GM19193 (cell line): ENCODE results near the gene ARRB2.

Source experiments
- POLR2A ChIP-seq: IDR thresholded peaks from 4 replicates; pipeline ENCODE4 v1.6.1; 2011; ENCODE audit not compliant: insufficient read depth, insufficient read length; ENCODE audit errors: extremely low read depth

The ARRB2 gene

GRCh38 chr17:4719146-4719545, 8.7 kb downstream of the ARRB2 start:
- TF ChIP-seq POLR2A, result no peak

DNA sequence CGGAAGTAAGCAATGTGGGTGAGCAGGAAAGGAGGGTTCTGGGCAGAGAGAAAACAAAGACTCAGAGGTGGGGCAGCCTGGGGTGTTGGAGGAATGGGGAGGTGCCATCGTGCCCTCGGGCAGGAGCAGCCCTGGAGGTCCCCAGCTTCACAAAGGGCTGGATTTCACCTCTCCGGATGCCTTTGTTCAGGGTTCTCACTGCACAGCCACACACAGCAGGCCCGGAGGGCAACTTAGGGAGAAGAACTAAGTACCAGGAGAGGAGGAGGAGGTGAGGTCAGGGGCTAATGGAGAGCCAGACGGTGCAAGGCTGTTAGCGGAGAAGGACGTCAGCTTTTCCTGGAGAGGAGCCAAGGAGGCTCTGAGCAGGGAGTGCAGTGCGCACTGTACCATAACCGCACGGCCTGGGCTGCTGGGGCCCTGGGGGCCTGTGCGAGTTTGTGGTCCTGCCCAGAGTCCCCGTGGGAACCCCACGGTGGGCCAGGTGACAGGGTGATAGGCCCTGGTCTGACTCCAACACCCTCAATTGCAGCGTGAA, 9.3 kb downstream of the ARRB2 start:
- TF ChIP-seq POLR2A, result no peak

- no peak for TF ChIP-seq POLR2A
Measured at GRCh38 chr17:4720787-4721186, 10.4 kb downstream of the ARRB2 start.

- TF ChIP-seq POLR2A, result no peak
Measured at GRCh38 chr17:4721203-4722135, 11.0 kb downstream of the ARRB2 start.

DNA sequence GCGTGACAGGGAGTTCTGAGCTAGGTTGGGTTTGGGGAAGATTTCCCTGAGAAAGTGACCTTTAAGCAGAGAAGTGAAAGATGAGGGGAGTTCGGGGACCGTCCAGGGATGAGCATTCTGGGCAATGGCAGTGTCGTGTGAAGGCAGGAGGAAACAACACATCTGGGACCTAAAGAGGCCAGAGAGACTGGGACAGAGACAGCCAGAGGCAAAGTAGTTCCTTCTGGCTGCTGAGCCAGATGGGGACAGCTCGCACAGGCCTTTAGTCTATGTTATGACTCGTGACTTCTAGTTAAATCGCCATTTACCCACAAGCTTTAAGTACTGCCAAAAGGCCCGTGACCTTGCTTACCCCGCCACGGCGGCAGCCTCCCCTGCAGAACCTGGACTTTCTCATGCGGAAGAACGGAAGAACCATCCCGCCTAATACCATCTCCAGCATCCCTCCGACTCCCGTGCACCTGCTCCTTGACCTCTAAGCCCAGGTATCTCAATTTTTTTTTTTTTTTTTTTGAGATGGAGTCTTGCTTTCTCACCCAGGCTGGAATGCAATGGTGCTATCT, 12.3 kb downstream of the ARRB2 start:
- TF ChIP-seq POLR2A, result no peak

DNA sequence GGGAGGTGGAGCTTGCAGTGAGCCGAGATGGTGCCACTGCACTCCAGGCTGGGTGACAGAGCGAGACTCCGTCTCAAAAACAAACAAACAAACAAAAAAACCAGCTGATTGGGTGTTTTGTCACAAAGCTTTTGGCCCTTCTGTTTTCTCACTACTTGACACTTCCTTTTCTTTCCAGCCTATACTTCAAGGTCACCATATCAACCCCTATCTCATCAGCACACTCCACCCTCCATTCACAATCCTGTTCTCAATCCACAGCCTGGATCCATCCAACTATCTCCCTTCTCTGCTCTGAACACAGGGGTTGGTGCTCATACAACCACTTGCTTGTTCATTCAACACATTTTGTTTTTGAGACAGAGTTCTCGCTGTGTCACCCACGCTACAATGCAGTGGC, 14.2 kb downstream of the ARRB2 start:
- no peak for TF ChIP-seq POLR2A

DNA sequence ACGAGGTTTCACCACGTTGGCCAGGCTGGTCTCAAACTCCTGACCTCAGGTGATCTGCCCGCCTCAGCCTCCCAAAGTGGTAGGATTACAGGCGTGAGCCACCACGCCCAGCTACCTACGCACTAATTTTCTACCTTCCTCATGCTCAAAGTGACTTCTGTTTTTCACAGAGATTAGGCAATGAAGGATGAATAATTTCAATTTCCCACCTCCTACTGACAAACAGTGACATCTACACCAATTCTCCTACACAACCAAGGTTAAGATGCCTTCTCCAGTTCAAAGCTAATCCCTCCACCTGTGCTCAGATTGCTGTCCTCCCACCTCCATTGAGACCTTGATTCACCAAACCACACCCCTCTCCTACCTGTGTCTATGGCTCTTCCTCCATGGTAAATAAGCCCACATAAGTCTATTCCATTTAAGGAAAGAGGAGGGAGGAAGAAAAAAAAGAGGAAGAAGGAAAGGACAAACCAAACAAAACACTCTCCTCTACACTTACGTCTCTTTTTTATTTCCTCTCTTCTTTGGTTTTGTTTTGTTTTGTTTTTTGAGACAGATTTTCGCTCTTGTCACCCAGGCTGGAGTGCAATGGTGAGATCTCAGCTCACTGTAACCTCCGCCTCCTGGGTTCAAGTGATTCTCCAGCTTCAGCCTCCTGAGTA, 15.3 kb downstream of the ARRB2 start:
- TF ChIP-seq POLR2A, result no peak

DNA sequence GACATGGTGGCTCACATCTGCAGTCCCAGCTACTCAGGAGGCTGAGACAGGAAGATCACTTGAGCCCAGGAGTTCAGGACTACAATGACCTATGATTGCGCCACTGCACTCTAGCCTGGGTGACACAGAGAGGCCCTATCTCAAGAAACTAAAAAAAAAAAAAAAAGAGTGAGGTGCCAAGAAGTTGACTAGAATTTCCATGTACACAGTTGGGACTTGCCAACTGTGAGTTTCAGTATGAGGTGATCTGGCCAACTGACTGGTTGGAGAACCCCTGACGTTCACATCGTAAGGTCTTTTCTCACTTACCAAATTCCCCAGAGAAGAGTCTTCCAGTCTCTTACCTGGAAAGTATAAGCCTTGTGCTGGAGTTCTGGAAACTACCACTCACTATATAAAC, 17.7 kb downstream of the ARRB2 start:
- TF ChIP-seq POLR2A, result no peak

- no peak for TF ChIP-seq POLR2A
Measured at GRCh38 chr17:4733073-4733531, 22.7 kb downstream of the ARRB2 start.

DNA sequence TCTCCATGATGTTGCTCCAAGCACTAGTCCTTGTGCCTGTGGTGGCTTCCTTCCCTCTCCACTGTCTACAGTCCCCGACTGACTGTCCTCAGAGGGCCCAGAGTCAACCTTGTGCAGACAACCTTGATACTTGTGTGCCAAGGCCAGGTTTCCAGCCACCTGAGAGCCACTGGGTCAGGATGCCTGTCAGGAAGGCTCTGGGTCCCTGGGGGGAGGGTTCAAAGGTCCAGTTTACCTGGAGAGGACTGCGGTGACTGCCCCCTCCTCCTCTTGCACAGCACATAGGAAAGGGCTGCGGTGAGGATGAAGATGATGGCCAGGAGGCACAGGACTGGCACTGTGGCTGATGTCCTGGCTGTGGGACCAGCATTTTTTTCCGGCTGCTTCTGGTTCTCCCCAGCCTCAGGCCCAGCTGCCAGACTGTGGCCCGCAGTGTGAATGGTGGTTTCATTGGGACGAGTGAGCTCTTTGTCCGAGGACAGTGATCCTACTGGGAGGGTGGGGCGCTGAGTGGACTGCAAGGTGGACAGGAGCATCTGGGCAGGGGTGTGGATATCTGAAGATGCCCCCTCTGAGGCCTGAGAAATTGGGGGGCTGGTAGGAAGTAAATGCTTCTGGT, 24.5 kb downstream of the ARRB2 start:
- TF ChIP-seq POLR2A, result no peak

DNA sequence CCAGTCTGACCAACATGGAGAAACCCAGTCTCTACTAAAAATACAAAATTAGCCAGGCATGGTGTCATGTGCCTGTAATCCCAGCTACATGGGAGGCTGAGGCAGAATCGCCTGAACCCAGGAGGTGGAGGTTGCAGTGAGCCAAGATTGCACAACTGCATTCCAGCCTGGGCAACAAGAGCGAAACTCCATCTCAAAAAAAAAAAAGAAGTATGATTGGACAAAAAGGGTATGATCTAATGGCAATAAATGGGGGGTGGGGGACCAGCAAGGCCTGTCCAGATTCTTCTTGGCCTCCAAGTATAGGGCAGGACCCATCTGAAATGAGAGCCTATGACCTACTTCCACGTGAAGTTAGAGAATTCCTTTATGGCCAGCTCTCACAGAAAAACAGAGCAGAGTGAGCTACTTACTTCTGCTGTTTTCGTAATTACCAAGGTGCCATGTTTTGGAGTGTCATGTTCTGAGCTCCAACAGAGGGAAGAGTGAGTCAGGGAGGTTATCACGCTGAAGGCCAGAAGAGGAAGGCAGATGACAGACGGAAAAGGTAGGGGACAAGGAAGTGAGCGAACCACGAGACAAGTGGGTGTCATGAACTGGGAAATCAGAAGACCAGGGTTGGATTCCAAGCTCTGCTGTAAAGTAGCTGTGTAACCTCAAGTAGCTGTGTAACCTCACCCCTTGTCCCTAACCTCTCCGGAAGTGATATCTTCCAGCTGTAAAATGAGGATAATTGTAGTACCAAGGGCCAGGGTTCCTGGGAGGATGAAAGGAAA, 25.6 kb downstream of the ARRB2 start:
- no peak for TF ChIP-seq POLR2A

- TF ChIP-seq POLR2A, result no peak
Measured at GRCh38 chr17:4738136-4739121, 28.0 kb downstream of the ARRB2 start.

GRCh38 chr17:4739122-4740024, 28.9 kb downstream of the ARRB2 start, which contains the start of the genes CXCL16 and ZMYND15:
TSS of gene CXCL16 (minus strand) at chr17:4739928. CDS start at chr17:4739339, 589 bp downstream.
TSS of gene ZMYND15 (plus strand) at chr17:4739833. CDS start at chr17:4740549, 716 bp downstream.
- no peak for TF ChIP-seq POLR2A

- TF ChIP-seq POLR2A, result no peak
Measured at GRCh38 chr17:4740025-4740351, 29.6 kb downstream of the ARRB2 start.
